DOHH2 (cell line): ENCODE data around the gene MALRD1.

Experiments used
- H3F3A ChIP-seq: fragments of 200-600 bp; sonication (generic), shearing (Covaris generic); 2 replicates; pipeline ENCODE4 v1.6.0; 2016; ENCODE audit warnings: antibody characterized with exemption, mild to moderate bottlenecking; ENCODE audit not compliant: control insufficient read depth, insufficient read depth
- H3K27ac ChIP-seq: fragments of 200-600 bp; sonication (generic); 2 replicates; pipeline ENCODE4 v1.5.1; 2014; ENCODE audit warnings: low read depth, mild to moderate bottlenecking, low read length, moderate library complexity
- H3K27me3 ChIP-seq: fragments of 200-600 bp; sonication (generic); 2 replicates; pipeline ENCODE4 v1.6.1; 2014; ENCODE audit warnings: mild to moderate bottlenecking, low read length, mixed read lengths; ENCODE audit not compliant: control insufficient read depth
- H3K36me3 ChIP-seq: fragments of 200-600 bp; sonication (generic); 2 replicates; pipeline ENCODE4 v1.6.1; 2014; ENCODE audit warnings: mild to moderate bottlenecking, low read length, moderate library complexity, mixed read lengths; ENCODE audit not compliant: control insufficient read depth
- H3K4me1 ChIP-seq: fragments of 200-600 bp; sonication (generic); 2 replicates; pipeline ENCODE4 v1.6.1; 2014; ENCODE audit warnings: mild to moderate bottlenecking, low read length, mixed read lengths; ENCODE audit not compliant: control insufficient read depth
- H3K4me2 ChIP-seq: fragments of 200-600 bp; sonication (generic); 2 replicates; pipeline ENCODE4 v1.6.0; 2014; ENCODE audit warnings: mild to moderate bottlenecking, low read length, moderate library complexity
- H3K4me3 ChIP-seq: fragments of 200-600 bp; sonication (generic); 2 replicates; pipeline ENCODE4 v1.5.1; 2014; ENCODE audit warnings: mild to moderate bottlenecking, low read length, mixed read lengths
- H3K79me2 ChIP-seq: fragments of 200-600 bp; sonication (generic); 2 replicates; pipeline ENCODE4 v1.6.1; 2014; ENCODE audit warnings: mild to moderate bottlenecking, low read length, mixed read lengths; ENCODE audit not compliant: control insufficient read depth
- H3K9me2 ChIP-seq: fragments of 200-600 bp; sonication (generic); replicated peaks from 2 replicates; pipeline ENCODE4 v1.6.1; 2014; ENCODE audit warnings: mild to moderate bottlenecking, low read length, mixed read lengths; ENCODE audit not compliant: control insufficient read depth
- H3K9me3 ChIP-seq: fragments of 200-600 bp; sonication (generic); 2 replicates; pipeline ENCODE4 v1.6.1; 2014; ENCODE audit warnings: antibody characterized with exemption, low read length, mixed read lengths; ENCODE audit not compliant: control insufficient read depth, insufficient read depth
- H4K20me1 ChIP-seq: fragments of 200-600 bp; sonication (generic); 2 replicates; pipeline ENCODE4 v1.6.0; 2014; ENCODE audit warnings: low read depth, mild to moderate bottlenecking, antibody characterized with exemption, low read length, moderate library complexity; ENCODE audit not compliant: control insufficient read depth, insufficient read depth
- EZH2phosphoT487 ChIP-seq: fragments of 200-600 bp; sonication (generic); IDR thresholded peaks from 2 replicates; pipeline ENCODE4 v1.6.1; 2017; ENCODE audit warnings: borderline replicate concordance, mild to moderate bottlenecking, antibody characterized with exemption, low read length, moderate library complexity, mixed read lengths
- TF ChIP-seq, protein P1 (sequence below): fragments of 200-600 bp; sonication (generic); IDR thresholded peaks from one replicate; pipeline ENCODE4 v1.5.1; 2014; ENCODE audit warnings: antibody characterized with exemption, mild to moderate bottlenecking, low read depth, low read length; ENCODE audit not compliant: poor library complexity, severe bottlenecking

Gene MALRD1

GRCh38 chr10:19461588-19461987, 413.0 kb downstream of the MALRD1 start:
- no peaks in the 10 kb centered on the region for H3F3A ChIP-seq
- H3K79me2 ChIP-seq = no peaks in the 10 kb centered on the region
- no peaks in the 10 kb centered on the region for H3K9me2 ChIP-seq
- no peaks in the 10 kb centered on the region for H3K27me3 ChIP-seq
- no peak overlapping the region for H3K4me3 ChIP-seq
- H3K36me3 ChIP-seq = no peaks in the 10 kb centered on the region
- H3K27ac ChIP-seq = no peak overlapping the region
- TF ChIP-seq, protein P1, sequence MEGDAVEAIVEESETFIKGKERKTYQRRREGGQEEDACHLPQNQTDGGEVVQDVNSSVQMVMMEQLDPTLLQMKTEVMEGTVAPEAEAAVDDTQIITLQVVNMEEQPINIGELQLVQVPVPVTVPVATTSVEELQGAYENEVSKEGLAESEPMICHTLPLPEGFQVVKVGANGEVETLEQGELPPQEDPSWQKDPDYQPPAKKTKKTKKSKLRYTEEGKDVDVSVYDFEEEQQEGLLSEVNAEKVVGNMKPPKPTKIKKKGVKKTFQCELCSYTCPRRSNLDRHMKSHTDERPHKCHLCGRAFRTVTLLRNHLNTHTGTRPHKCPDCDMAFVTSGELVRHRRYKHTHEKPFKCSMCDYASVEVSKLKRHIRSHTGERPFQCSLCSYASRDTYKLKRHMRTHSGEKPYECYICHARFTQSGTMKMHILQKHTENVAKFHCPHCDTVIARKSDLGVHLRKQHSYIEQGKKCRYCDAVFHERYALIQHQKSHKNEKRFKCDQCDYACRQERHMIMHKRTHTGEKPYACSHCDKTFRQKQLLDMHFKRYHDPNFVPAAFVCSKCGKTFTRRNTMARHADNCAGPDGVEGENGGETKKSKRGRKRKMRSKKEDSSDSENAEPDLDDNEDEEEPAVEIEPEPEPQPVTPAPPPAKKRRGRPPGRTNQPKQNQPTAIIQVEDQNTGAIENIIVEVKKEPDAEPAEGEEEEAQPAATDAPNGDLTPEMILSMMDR = no peak
- no peak for TF ChIP-seq EZH2phosphoT487
- no peaks in the 10 kb centered on the region for H4K20me1 ChIP-seq
- H3K9me3 ChIP-seq = no peaks in the 10 kb centered on the region
- H3K4me2 ChIP-seq = no peak overlapping the region
- no peaks in the 10 kb centered on the region for H3K4me1 ChIP-seq

- Histone ChIP-seq H3K79me2 (no peaks in the 10 kb centered on the region), H3K4me2 (no peak overlapping the region), H3K9me3 (no peaks in the 10 kb centered on the region), H3K4me3 (no peak overlapping the region), H3K4me1 (no peaks in the 10 kb centered on the region), H3K27me3 (no peaks in the 10 kb centered on the region), H3K36me3 (no peaks in the 10 kb centered on the region), H4K20me1 (no peaks in the 10 kb centered on the region), H3F3A (no peaks in the 10 kb centered on the region), H3K27ac (no peak overlapping the region), H3K9me2 (no peaks in the 10 kb centered on the region)
- TF ChIP-seq, protein P1 = no peak
- no peak for TF ChIP-seq EZH2phosphoT487
These were observed 418.1 kb downstream of the MALRD1 start for GRCh38 chr10:19466709-19467108.

- no peaks in the 10 kb centered on the region for H3F3A ChIP-seq
- H3K4me2 ChIP-seq = no peak overlapping the region
- H3K36me3 ChIP-seq = no peaks in the 10 kb centered on the region
- H3K4me1 ChIP-seq = no peaks in the 10 kb centered on the region
- no peaks in the 10 kb centered on the region for H4K20me1 ChIP-seq
- H3K9me3 ChIP-seq = no peaks in the 10 kb centered on the region
- H3K9me2 ChIP-seq = no peaks in the 10 kb centered on the region
- H3K27ac ChIP-seq = no peak overlapping the region
- no peaks in the 10 kb centered on the region for H3K27me3 ChIP-seq
- H3K4me3 ChIP-seq = no peak overlapping the region
- no peaks in the 10 kb centered on the region for H3K79me2 ChIP-seq
- no peak for TF ChIP-seq EZH2phosphoT487
- TF ChIP-seq, protein P1 = no peak
These were observed 419.8 kb downstream of the MALRD1 start for GRCh38 chr10:19468413-19468812.

DNA sequence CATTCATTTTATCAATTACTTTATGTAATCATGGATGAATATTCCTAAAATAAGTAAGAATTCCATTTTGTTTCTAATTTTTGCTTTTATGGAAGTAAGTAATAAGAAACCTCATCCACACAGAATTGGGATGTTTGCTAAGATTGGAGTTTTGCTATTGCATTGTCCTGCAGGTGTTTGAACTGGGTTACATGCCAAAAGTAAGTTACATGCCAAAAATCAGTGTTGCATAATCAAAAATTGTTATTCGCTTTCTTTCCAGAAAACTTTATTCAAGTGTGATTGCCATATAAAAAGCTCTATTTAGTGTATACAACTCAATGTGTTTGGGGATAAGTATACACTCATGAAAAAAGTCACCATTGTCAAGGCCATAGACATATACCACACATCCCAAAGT, 420.9 kb downstream of the MALRD1 start:
- H3K4me3 ChIP-seq = no peak overlapping the region
- H3K27me3 ChIP-seq = no peaks in the 10 kb centered on the region
- no peaks in the 10 kb centered on the region for H3K4me1 ChIP-seq
- H3K36me3 ChIP-seq = no peaks in the 10 kb centered on the region
- no peaks in the 10 kb centered on the region for H3K9me3 ChIP-seq
- no peaks in the 10 kb centered on the region for H3F3A ChIP-seq
- no peaks in the 10 kb centered on the region for H3K79me2 ChIP-seq
- no peak overlapping the region for H3K4me2 ChIP-seq
- H4K20me1 ChIP-seq = no peaks in the 10 kb centered on the region
- no peaks in the 10 kb centered on the region for H3K9me2 ChIP-seq
- TF ChIP-seq, protein P1 = no peak
- no peak for TF ChIP-seq EZH2phosphoT487
- H3K27ac ChIP-seq = no peak overlapping the region
